Tongue (tissue), 2 donors: ENCODE results near the gene PRKCSH. TPM values are rescaled to one million over a fixed set of nuclear protein-coding genes. Genes with fewer than 3 reads are reported as not detected.

ENCODE experiments used
- DNase-seq: peaks from one replicate; pipeline ENCODE4 v3.0.0-alpha.2; 2015
- total RNA-seq: library from RNA; depleted of rRNA; stranded (reverse); fragments of >200 nt; gene quantifications from one replicate; pipeline ENCODE4 v1.2.3, GENCODE V29; 2014

PRKCSH gene
- total RNA-seq, 1 donor from 2014 or later: 86.7 TPM

GRCh38 chr19:11475861-11476260, 40.4 kb downstream of the PRKCSH start:
- DNase-seq: no peak

GRCh38 chr19:11478167-11479089, 43.0 kb downstream of the PRKCSH start:
- DNase-seq: no peak

GRCh38 chr19:11479090-11479897, 43.9 kb downstream of the PRKCSH start:
- DNase-seq: peak; percentile 31

- no peak for DNase-seq
These were observed 44.7 kb downstream of the PRKCSH start for GRCh38 chr19:11479898-11480714.

GRCh38 chr19:11480715-11481533, 45.5 kb downstream of the PRKCSH start, which contains the start of gene ELAVL3:
Gene ELAVL3 (minus strand): TSS chr19:11481046. CDS start chr19:11480608, 438 bp downstream.
- DNase-seq: no peak

- DNase-seq: peak; percentile 79
These were observed 46.3 kb downstream of the PRKCSH start for GRCh38 chr19:11481534-11482383.

GRCh38 chr19:11482384-11483050, 47.1 kb downstream of the PRKCSH start:
- DNase-seq: peak; percentile 82

GRCh38 chr19:11483366-11484111, 48.1 kb downstream of the PRKCSH start:
- no peak for DNase-seq

- no peak for DNase-seq
These were observed 49.9 kb downstream of the PRKCSH start for GRCh38 chr19:11485245-11485837.

GRCh38 chr19:11486661-11487503, 51.4 kb downstream of the PRKCSH start:
- DNase-seq: no peak

- no peak for DNase-seq
These were observed 53.9 kb downstream of the PRKCSH start for GRCh38 chr19:11489378-11489777.

GRCh38 chr19:11494634-11495285, 59.3 kb downstream of the PRKCSH start:
- no peak for DNase-seq

GRCh38 chr19:11495481-11495880, 60.0 kb downstream of the PRKCSH start:
- no peak for DNase-seq

- DNase-seq: no peak
These were observed 60.5 kb downstream of the PRKCSH start for GRCh38 chr19:11495885-11496284.

- DNase-seq: peak; percentile 54
These were observed 61.1 kb downstream of the PRKCSH start for GRCh38 chr19:11496391-11497163.

- DNase-seq: no peak
These were observed 63.8 kb downstream of the PRKCSH start for GRCh38 chr19:11499220-11499726.
